GM12878 (cell line): ENCODE measurements around the gene TFCP2. TPM values are rescaled to one million over a fixed set of nuclear protein-coding genes. Genes with fewer than 3 reads are reported as not detected.

Experiments used
- ATAC-seq: fragments of 200-7000 bp; cut with Tn5 transposase; 3 replicates; pipeline ENCODE4 v1.9.1; 2020; ENCODE audit warnings: mild to moderate bottlenecking, moderate library complexity
- BruUV-seq: library from RNA; stranded (reverse); fragments of 400-500 nt; replicated peaks from 2 replicates; lab custom pipeline; 2021; lab: Mats Ljungman, UMichigan
- CTCF ChIA-PET: fragments of 300-600 bp; sonication (Branson Sonifier 250); formaldehyde crosslinking; extraction: SDS; loops from one replicate; lab custom pipeline; 2021; ENCODE audit warnings: inconsistent platforms; lab: Yijun Ruan, JAX
- POLR2A ChIA-PET: fragments of 350-600 bp; formaldehyde crosslinking; extraction: SDS; loops from one replicate; lab custom pipeline; 2021; ENCODE audit warnings: inconsistent platforms; lab: Charles Lee
- RAD21 ChIA-PET: fragments of 300-600 bp; sonication (Branson Sonifier 250); formaldehyde crosslinking; loops from one replicate; lab custom pipeline; 2023; ENCODE audit warnings: antibody characterized with exemption; ENCODE audit not compliant: unreplicated experiment; lab: Charles Lee
- SMC1A ChIA-PET: fragments of 300-600 bp; sonication (Branson Sonifier 250); formaldehyde crosslinking; loops from one replicate; lab custom pipeline; 2023; ENCODE audit not compliant: unreplicated experiment, uncharacterized antibody; lab: Charles Lee
- DNase-seq: peaks from one replicate; pipeline ENCODE4 v3.0.0-alpha.2; 2011; ENCODE audit warnings: low read depth, low spot score
- FAIRE-seq: peaks from 3 replicates; lab custom pipeline; 2011; peaks lifted over from hg19 to GRCh38; lab: Jason Lieb, UNC
- H2AFZ ChIP-seq: 2 replicates; pipeline ENCODE4 v1.6.0; 2011; ENCODE audit warnings: low read depth, low read length, control low read depth; ENCODE audit not compliant: control insufficient read depth
- H3K27ac ChIP-seq: 2 replicates; pipeline ENCODE4 v1.5.1; 2011; ENCODE audit warnings: control low read depth; ENCODE audit not compliant: control insufficient read depth, insufficient read depth
- H3K27me3 ChIP-seq, 2 experiments: replicated peaks in 1 of 2; 2 replicates each; pipeline versions ENCODE4 v1.6.0 to v1.6.1; 2011; ENCODE audit warnings: low read length in 1 of 2; ENCODE audit not compliant: control insufficient read depth in 2 of 2, insufficient read depth in 2 of 2
- H3K36me3 ChIP-seq, 2 experiments: 2 replicates each; pipeline ENCODE4 v1.5.1; 2011; ENCODE audit warnings: low read length in 1 of 2; ENCODE audit not compliant: control insufficient read depth in 2 of 2, insufficient read depth in 2 of 2
- H3K4me1 ChIP-seq: 2 replicates; pipeline ENCODE4 v1.6.1; 2011; ENCODE audit warnings: mild to moderate bottlenecking, low read length, moderate library complexity, mixed read lengths; ENCODE audit not compliant: control insufficient read depth, insufficient read depth
- H3K4me2 ChIP-seq: 2 replicates; pipeline ENCODE4 v1.6.0; 2011; ENCODE audit warnings: control low read depth; ENCODE audit not compliant: control insufficient read depth, insufficient read depth
- H3K4me3 ChIP-seq: fragments of 200-600 bp; sonication (generic); 2 replicates; pipeline ENCODE4 v1.5.1; 2016
- H3K79me2 ChIP-seq: 2 replicates; pipeline ENCODE4 v1.6.0; 2011; ENCODE audit warnings: low read length; ENCODE audit not compliant: control insufficient read depth, insufficient read depth
- H3K9ac ChIP-seq: 2 replicates; pipeline ENCODE4 v1.8.0; 2011; ENCODE audit warnings: low read length, control low read depth, mixed read lengths; ENCODE audit not compliant: control insufficient read depth, insufficient read depth
- H3K9me3 ChIP-seq: replicated peaks from 3 replicates; pipeline ENCODE4 v1.5.1; 2011; ENCODE audit warnings: mild to moderate bottlenecking, low read length; ENCODE audit not compliant: control insufficient read depth, insufficient read depth
- H4K20me1 ChIP-seq: 2 replicates; pipeline ENCODE4 v1.6.0; 2011; ENCODE audit not compliant: control insufficient read depth, insufficient read depth
- BACH1 ChIP-seq: fragments of 450-650 bp; IDR thresholded peaks from 2 replicates; pipeline ENCODE4 v1.6.1; 2017; ENCODE audit warnings: mild to moderate bottlenecking, borderline replicate concordance
- ESRRA ChIP-seq: IDR thresholded peaks from 2 replicates; pipeline ENCODE4 v1.6.1; 2012; ENCODE audit warnings: mild to moderate bottlenecking, low read length, improper control_type of control experiment
- EZH2 ChIP-seq: IDR thresholded peaks from 2 replicates; pipeline ENCODE4 v1.6.1; 2012; ENCODE audit warnings: low read depth, mild to moderate bottlenecking, control low read depth, inconsistent platforms, low read length, borderline replicate concordance; ENCODE audit not compliant: control insufficient read depth
- LARP7 ChIP-seq: fragments of 450-650 bp; IDR thresholded peaks from 2 replicates; pipeline ENCODE4 v1.6.1; 2017; ENCODE audit warnings: mild to moderate bottlenecking
- MAX ChIP-seq: IDR thresholded peaks from 2 replicates; pipeline ENCODE4 v1.6.1; 2012; ENCODE audit warnings: low read depth, low read length, improper control_type of control experiment
- NFIC ChIP-seq: IDR thresholded peaks from 2 replicates; pipeline ENCODE4 v1.6.1; 2012; ENCODE audit warnings: low read depth, mild to moderate bottlenecking, inconsistent platforms, low read length, moderate library complexity
- NR2F1 ChIP-seq: fragments of 450-650 bp; conservative IDR thresholded peaks from 2 replicates; pipeline ENCODE4 v1.6.1; 2017; ENCODE audit warnings: mild to moderate bottlenecking
- SMAD1 ChIP-seq: fragments of 450-650 bp; IDR thresholded peaks from 2 replicates; pipeline ENCODE4 v1.6.1; 2018; ENCODE audit warnings: mild to moderate bottlenecking, low read depth; ENCODE audit not compliant: partially characterized antibody
- SMAD5 ChIP-seq: IDR thresholded peaks from 2 replicates; pipeline ENCODE4 v1.6.1; 2016; ENCODE audit warnings: antibody characterized with exemption, low read depth
- SMC3 ChIP-seq: IDR thresholded peaks from 2 replicates; pipeline ENCODE4 v1.6.1; 2011; ENCODE audit warnings: low read length, improper control_type of control experiment, borderline replicate concordance
- WRNIP1 ChIP-seq: IDR thresholded peaks from 2 replicates; pipeline ENCODE4 v1.6.1; 2011; ENCODE audit warnings: low read depth, low read length, improper control_type of control experiment, borderline replicate concordance
- WGBS: methylation state at CpG from one replicate; pipeline ENCODE4 v1.1.6; 2016; ENCODE audit warnings: low lambda C conversion rate; ENCODE audit not compliant: insufficient replicate concordance, insufficient coverage; ENCODE audit errors: missing lambda C conversion rate; 5-methylcytosine and 5-hydroxymethylcytosine counted together
- in situ Hi-C: fragments of 300-500 bp; cut with MboI; formaldehyde crosslinking; loops from 9 replicates; pipeline ENCODE4 v1.14.3; 2018; ENCODE audit warnings: mixed read lengths
- intact Hi-C: fragments of 100-400 bp; cut with micrococcal nuclease; formaldehyde crosslinking; loops from one replicate; pipeline ENCODE4 v1.14.2; 2022; ENCODE audit not compliant: unreplicated experiment
- polyA plus RNA-seq, 11 experiments: library from polyadenylated mRNA; depleted of rRNA in 4 of 11; unstranded in 6 of 11; stranded (reverse) in 5 of 11; fragments of >200 nt; fragmentation: Nextera tagmentation in 4 of 11; fragmentation: Illumina TruSeq in 1 of 11; extraction: Ambion mirVana in 4 of 11; extraction: Trizol in 1 of 11; gene quantifications; 1 replicate in 1 of 11; 2 replicates in 10 of 11; pipeline versions ENCODE4 v1.2.1 to v1.2.3, GENCODE V29; 2011 to 2016; ENCODE audit warnings: inconsistent platforms in 2 of 11, missing spikeins in 2 of 11, low read depth in 1 of 11
- total RNA-seq, 4 experiments: library from RNA; depleted of rRNA in 3 of 4; stranded (reverse); fragments of >200 nt in 3 of 4; fragmentation: Illumina TruSeq in 1 of 4; extraction: Trizol in 1 of 4; gene quantifications; 2 replicates each; pipeline versions ENCODE4 v1.2.1 to v1.2.3, GENCODE V29; 2013 to 2021
- TF ChIP-seq, protein P1 (sequence below): IDR thresholded peaks from 2 replicates; pipeline ENCODE4 v1.6.1; 2011; ENCODE audit warnings: low read depth, mild to moderate bottlenecking, low read length, moderate library complexity, borderline replicate concordance; ENCODE audit errors: extremely low read depth
- TF ChIP-seq, protein P2 (sequence below): IDR thresholded peaks from 2 replicates; pipeline ENCODE4 v1.6.1; 2011; ENCODE audit warnings: borderline replicate concordance, low read depth, mild to moderate bottlenecking, moderate library complexity, mixed read lengths, low read length; ENCODE audit not compliant: insufficient read depth; ENCODE audit errors: extremely low read length

TFCP2 gene
- total and polyA plus RNA-seq, 10 of the 15 experiments (the other 5 are each of a cell fraction or from before 2014, with no cell fraction given): 5.8 to 29.7 (median 14.2) TPM

DNA sequence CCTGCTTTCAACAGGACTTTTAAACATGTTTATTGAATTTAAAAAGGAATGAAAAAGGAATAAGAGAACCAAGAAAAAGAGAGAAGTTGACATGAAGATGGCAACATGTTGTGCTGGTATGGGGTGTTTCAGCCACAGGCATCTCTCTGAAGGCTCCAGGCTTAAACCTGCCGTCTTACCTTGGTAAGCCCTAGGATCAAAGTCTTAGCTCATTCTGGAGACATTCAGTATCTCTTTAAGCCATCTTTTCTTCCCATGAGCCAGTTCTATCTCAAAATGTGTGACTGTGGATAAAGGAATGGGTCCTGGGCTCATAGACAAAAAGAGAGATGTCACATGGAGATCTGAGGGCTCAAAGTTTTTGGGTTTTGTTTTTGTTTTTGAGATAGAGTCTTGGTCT is 1.6 kb upstream of the TFCP2 start:
- ATAC-seq: no peak
- H3K4me2 ChIP-seq: no peak overlapping the region
- WGBS: 100% methylated on average over 1 of the region's 1 CpG
- no peak for FAIRE-seq
- no peaks in the 10 kb centered on the region for H3K9me3 ChIP-seq
- H3K79me2 ChIP-seq: peaks cover 32% of the 10 kb centered on the region
- H3K4me3 ChIP-seq: no peak overlapping the region
- DNase-seq: no peak
- H3K4me1 ChIP-seq: peaks cover 3% of the 10 kb centered on the region; the same call in 1 of the 2 replicates
- no peaks in the 10 kb centered on the region; a peak in 1 of 4 replicates for H3K36me3 ChIP-seq
- H3K27me3 ChIP-seq: no peaks in the 10 kb centered on the region
- SMC1A ChIA-PET: interaction anchor here (0.9 to 2.8 kb wide), 4 partner anchors 10 to 14 kb away, joined by 3 to 10 read pairs (median 4); no protein-coding TSS in a partner anchor
- POLR2A ChIA-PET: interaction anchor here (0.5 to 1.3 kb wide), 3 partner anchors 13 to 634 kb away, joined by 3 read pairs; no protein-coding TSS in a partner anchor
- BruUV-seq: no TSS peak
- H4K20me1 ChIP-seq: no peaks in the 10 kb centered on the region
- no peak overlapping the region for H3K9ac ChIP-seq
- intact Hi-C loops (no loop called here), in situ Hi-C loops (no loop called here)
- RAD21 ChIA-PET: no interaction called here
- peak overlapping the region; percentile 15; the same call in 1 of the 2 replicates for H2AFZ ChIP-seq
- TF ChIP-seq LARP7 (no peak), BACH1 (no peak), ESRRA (no peak), SMAD1 (no peak), EZH2 (no peak), SMC3 (no peak), NR2F1 (no peak), WRNIP1 (no peak), SMAD5 (no peak), MAX (no peak), NFIC (no peak)
- TF ChIP-seq, protein P1, sequence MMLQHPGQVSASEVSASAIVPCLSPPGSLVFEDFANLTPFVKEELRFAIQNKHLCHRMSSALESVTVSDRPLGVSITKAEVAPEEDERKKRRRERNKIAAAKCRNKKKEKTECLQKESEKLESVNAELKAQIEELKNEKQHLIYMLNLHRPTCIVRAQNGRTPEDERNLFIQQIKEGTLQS: no peak
- TF ChIP-seq, protein P2, sequence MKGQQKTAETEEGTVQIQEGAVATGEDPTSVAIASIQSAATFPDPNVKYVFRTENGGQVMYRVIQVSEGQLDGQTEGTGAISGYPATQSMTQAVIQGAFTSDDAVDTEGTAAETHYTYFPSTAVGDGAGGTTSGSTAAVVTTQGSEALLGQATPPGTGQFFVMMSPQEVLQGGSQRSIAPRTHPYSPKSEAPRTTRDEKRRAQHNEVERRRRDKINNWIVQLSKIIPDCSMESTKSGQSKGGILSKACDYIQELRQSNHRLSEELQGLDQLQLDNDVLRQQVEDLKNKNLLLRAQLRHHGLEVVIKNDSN: no peak
- H3K27ac ChIP-seq: no peak overlapping the region
- CTCF ChIA-PET: interaction anchor here (0.6 to 1.9 kb wide), 5 partner anchors 8 to 64 kb away, joined by 3 to 5 read pairs (median 3); partner anchors contain the start of gene DAZAP2
